Kidney (tissue), 22 donors: Measurements from ENCODE around the gene TIMP1. TPM values are rescaled to one million over a fixed set of nuclear protein-coding genes. Genes with fewer than 3 reads are reported as not detected.

Experiments
- DNase-seq, 5 donors: peaks; one replicate each; pipeline ENCODE4 v3.0.0-alpha.2; 2013 to 2020
- FAIRE-seq: peaks from 2 replicates; lab custom pipeline; 2012; peaks lifted over from hg19 to GRCh38; lab: Jason Lieb, UNC
- H3K27ac ChIP-seq, 2 donors: one replicate each; pipeline ENCODE4 v1.7.0; 2013; ENCODE audit warnings: low read depth in 2 of 2, low read length in 2 of 2, inconsistent platforms in 1 of 2
- H3K27me3 ChIP-seq: one replicate; pipeline ENCODE4 v1.7.1; 2013; ENCODE audit warnings: low read length, inconsistent platforms; ENCODE audit not compliant: control insufficient read depth, insufficient read depth
- H3K36me3 ChIP-seq, 3 donors: one replicate each; pipeline versions ENCODE4 v1.7.0 to v1.7.1; 2013; ENCODE audit warnings: low read length in 3 of 3, control low read depth in 1 of 3, inconsistent platforms in 1 of 3; ENCODE audit not compliant: insufficient read depth in 3 of 3, control insufficient read depth in 2 of 3
- H3K4me1 ChIP-seq, 3 donors: one replicate each; pipeline versions ENCODE4 v1.7.0 to v1.7.1; 2013; ENCODE audit warnings: low read length in 3 of 3, inconsistent platforms in 1 of 3, low read depth in 1 of 3; ENCODE audit not compliant: control insufficient read depth in 2 of 3, insufficient read depth in 2 of 3
- H3K4me3 ChIP-seq, 3 donors: one replicate each; pipeline versions ENCODE4 v1.7.0 to v1.8.1; 2013; ENCODE audit warnings: low read length in 3 of 3, control low read depth in 1 of 3, inconsistent platforms in 1 of 3
- H3K9ac ChIP-seq, 3 donors: one replicate each; pipeline versions ENCODE4 v1.7.0 to v1.7.1; 2013; ENCODE audit warnings: low read length in 3 of 3, control low read depth in 1 of 3, inconsistent platforms in 1 of 3
- H3K9me3 ChIP-seq, 3 donors: one replicate each; pipeline versions ENCODE4 v1.7.0 to v1.7.1; 2013; ENCODE audit warnings: low read length in 3 of 3, control low read depth in 1 of 3, inconsistent platforms in 1 of 3; ENCODE audit not compliant: control insufficient read depth in 2 of 3, insufficient read depth in 1 of 3
- intact Hi-C: fragments of 100-400 bp; cut with DNase I; formaldehyde crosslinking; loops from one replicate; pipeline ENCODE4 v1.11.1; 2022
- long read RNA-seq, 10 donors: library from polyadenylated mRNA in 1 of 10; unstranded in 1 of 10; transcript quantifications; one replicate each; pipeline ENCODE4 v2.0.0 and lab custom pipeline, GENCODE V29; 2021 to 2026
- polyA plus RNA-seq: library from polyadenylated mRNA; stranded (reverse); fragments of 350-450 nt; fragmentation: Illumina TruSeq; extraction: RNeasy Lipid Tissue Mini Kit (QIAGEN cat#74804); gene quantifications from one replicate; pipeline ENCODE4 v1.2.3, GENCODE V29; 2014; ENCODE audit warnings: low read depth, low replicate concordance; ENCODE audit not compliant: insufficient read depth
- total RNA-seq: library from RNA; stranded (reverse); fragmentation: NEBNext Ultra II Directional; extraction: Animal tissue kit (Norgen Biotek cat#: 25700); gene quantifications from one replicate; pipeline ENCODE4 v1.2.1, GENCODE V29; 2021
- TF ChIP-seq, protein P1 (sequence below): IDR thresholded peaks from 3 replicates; pipeline ENCODE4 v1.5.1; 2012; ENCODE audit warnings: mild to moderate bottlenecking, moderate library complexity, borderline replicate concordance; ENCODE audit not compliant: insufficient read depth; ENCODE audit errors: extremely low read depth
- donor health status: control.
- donor health status: control.
- donor health status: control.
- donor health status: control.
- donor health status: control.
- donor health status: DM: yes; HTN: yes; CAD: no.
- donor health status: Normal renal cell carcinoma (clear cell type).

The TIMP1 gene
- total RNA-seq (551 TPM), polyA plus RNA-seq (382 TPM)
- long read RNA-seq, donor 1, transcript TIMP1-201 (6 exons, 892 nt): major isoform, 47 of 73 reads
- long read RNA-seq, donor 1, partial matches to known transcripts: 23 of 73 reads
- long read RNA-seq, donor 1, other reads (novel, unspliced or antisense): 0 of 73 reads
- long read RNA-seq, donor 2, transcript TIMP1-201 (6 exons, 892 nt): major isoform, 32 of 36 reads
- long read RNA-seq, donor 2, partial matches to known transcripts: 0 of 36 reads
- long read RNA-seq, donor 2, other reads (novel, unspliced or antisense): 0 of 36 reads
- long read RNA-seq, donor 3, transcript TIMP1-201 (6 exons, 892 nt): major isoform, 40 of 51 reads
- long read RNA-seq, donor 3, partial matches to known transcripts: 7 of 51 reads
- long read RNA-seq, donor 3, other reads (novel, unspliced or antisense): 0 of 51 reads
- long read RNA-seq, donor 4, transcript TIMP1-201 (6 exons, 892 nt): major isoform, 19 of 20 reads
- long read RNA-seq, donor 4, partial matches to known transcripts: 0 of 20 reads
- long read RNA-seq, donor 4, other reads (novel, unspliced or antisense): 0 of 20 reads
- long read RNA-seq, donor 5, partial matches to known transcripts: 0 of 2 reads
- long read RNA-seq, donor 5, other reads (novel, unspliced or antisense): 0 of 2 reads
- long read RNA-seq, donor 6, transcript TIMP1-201 (6 exons, 892 nt): major isoform, 61 of 96 reads
- long read RNA-seq, donor 6, transcript TIMP1-204 (2 exons, 595 nt): minor isoform, 6 of 96 reads
- long read RNA-seq, donor 6, partial matches to known transcripts: 28 of 96 reads
- long read RNA-seq, donor 6, other reads (novel, unspliced or antisense): 0 of 96 reads
- long read RNA-seq, donor 7, transcript TIMP1-201 (6 exons, 892 nt): major isoform, 173 of 192 reads
- long read RNA-seq, donor 7, partial matches to known transcripts: 14 of 192 reads
- long read RNA-seq, donor 7, other reads (novel, unspliced or antisense): 2 of 192 reads
- long read RNA-seq, donor 8, transcript TIMP1-201 (6 exons, 892 nt): major isoform, 44 of 59 reads
- long read RNA-seq, donor 8, partial matches to known transcripts: 9 of 59 reads
- long read RNA-seq, donor 8, other reads (novel, unspliced or antisense): 0 of 59 reads
- long read RNA-seq, donor 9, transcript TIMP1-201 (6 exons, 892 nt): major isoform, 20 of 28 reads
- long read RNA-seq, donor 9, partial matches to known transcripts: 6 of 28 reads
- long read RNA-seq, donor 9, other reads (novel, unspliced or antisense): 0 of 28 reads
- long read RNA-seq, donor 10, transcript TIMP1-201 (6 exons, 892 nt): major isoform, 27 of 40 reads
- long read RNA-seq, donor 10, partial matches to known transcripts: 8 of 40 reads
- long read RNA-seq, donor 10, other reads (novel, unspliced or antisense): 0 of 40 reads

DNA sequence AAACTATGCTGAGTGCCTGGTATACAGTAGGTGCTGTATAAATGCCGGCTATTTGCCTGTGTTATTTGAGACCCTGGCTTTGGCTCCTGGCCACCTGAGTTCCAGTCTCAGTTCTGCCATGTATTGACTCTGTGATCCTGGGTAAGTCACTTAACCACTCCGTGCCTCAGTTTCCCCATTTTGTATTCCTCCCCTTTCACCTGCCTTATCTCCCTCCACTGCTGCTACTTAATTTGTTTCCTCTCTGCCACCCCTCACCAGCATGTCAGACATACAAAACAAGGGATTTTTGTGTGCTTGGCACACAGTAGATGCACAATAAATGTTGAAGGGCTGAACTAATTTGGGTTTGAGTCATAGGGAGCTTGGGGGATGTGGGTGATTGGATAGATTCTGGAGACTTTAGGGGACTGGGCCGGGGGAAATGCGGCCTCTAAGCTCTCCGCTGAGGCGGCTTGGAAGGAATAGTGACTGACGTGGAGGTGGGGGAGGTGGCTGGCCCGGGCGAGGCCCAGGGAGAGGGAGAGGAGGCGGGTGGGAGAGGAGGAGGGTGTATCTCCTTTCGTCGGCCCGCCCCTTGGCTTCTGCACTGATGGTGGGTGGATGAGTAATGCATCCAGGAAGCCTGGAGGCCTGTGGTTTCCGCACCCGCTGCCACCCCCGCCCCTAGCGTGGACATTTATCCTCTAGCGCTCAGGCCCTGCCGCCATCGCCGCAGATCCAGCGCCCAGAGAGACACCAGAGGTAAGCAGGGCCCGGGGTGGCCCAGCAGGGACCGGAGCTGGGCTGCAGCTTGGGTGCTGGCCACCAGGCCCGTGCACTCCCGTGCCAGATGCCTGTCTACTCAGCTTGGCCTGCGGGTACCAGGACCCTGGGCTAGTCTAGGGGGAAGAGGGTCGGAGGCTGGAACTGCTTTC is at the start of gene TIMP1:
TSS of gene TIMP1 (plus strand) at position 706 of the 917 bp plus-strand sequence. CDS start 980 bp downstream, outside the sequence.
- H3K36me3 ChIP-seq: no peaks in the 10 kb centered on the region

GRCh38 chrX:47539860-47540259 is 42.4 kb upstream of the TIMP1 start:
- Histone ChIP-seq H3K27me3 (no peaks in the 10 kb centered on the region), H3K9me3 (no peaks in the 10 kb centered on the region), H3K9ac (no peak overlapping the region), H3K36me3 (no peaks in the 10 kb centered on the region), H3K27ac (peak overlapping the region in 1 of 2 donors; percentile 47), H3K4me3 (no peak overlapping the region), H3K4me1 (peaks cover 0 to 3% (median 0%) of the 10 kb centered on the region in 3 donors)
- no peak for FAIRE-seq
- TF ChIP-seq, protein P1, sequence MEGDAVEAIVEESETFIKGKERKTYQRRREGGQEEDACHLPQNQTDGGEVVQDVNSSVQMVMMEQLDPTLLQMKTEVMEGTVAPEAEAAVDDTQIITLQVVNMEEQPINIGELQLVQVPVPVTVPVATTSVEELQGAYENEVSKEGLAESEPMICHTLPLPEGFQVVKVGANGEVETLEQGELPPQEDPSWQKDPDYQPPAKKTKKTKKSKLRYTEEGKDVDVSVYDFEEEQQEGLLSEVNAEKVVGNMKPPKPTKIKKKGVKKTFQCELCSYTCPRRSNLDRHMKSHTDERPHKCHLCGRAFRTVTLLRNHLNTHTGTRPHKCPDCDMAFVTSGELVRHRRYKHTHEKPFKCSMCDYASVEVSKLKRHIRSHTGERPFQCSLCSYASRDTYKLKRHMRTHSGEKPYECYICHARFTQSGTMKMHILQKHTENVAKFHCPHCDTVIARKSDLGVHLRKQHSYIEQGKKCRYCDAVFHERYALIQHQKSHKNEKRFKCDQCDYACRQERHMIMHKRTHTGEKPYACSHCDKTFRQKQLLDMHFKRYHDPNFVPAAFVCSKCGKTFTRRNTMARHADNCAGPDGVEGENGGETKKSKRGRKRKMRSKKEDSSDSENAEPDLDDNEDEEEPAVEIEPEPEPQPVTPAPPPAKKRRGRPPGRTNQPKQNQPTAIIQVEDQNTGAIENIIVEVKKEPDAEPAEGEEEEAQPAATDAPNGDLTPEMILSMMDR: no peak
- peak in 1 of 5 donors; percentile 14 for DNase-seq
- intact Hi-C loops: loop anchor here (10.0 kb wide), 1 partner anchor 925 kb away; no protein-coding TSS in a partner anchor

More for the DNA sequence above, at the start of gene TIMP1:
- Histone ChIP-seq H3K27ac (peak within 1 kb of the TSS in 1 of 2 donors; percentile 63), H3K4me3 (peak within 1 kb of the TSS; percentile 33 to 46 (median 42)), H3K27me3 (no peaks in the 10 kb centered on the region), H3K4me1 (peaks cover 0 to 4% (median 0%) of the 10 kb centered on the region in 3 donors), H3K9me3 (no peaks in the 10 kb centered on the region), H3K9ac (peak within 1 kb of the TSS; percentile 26 to 41 (median 26))
- TF ChIP-seq, protein P1: no peak
- peak; percentile 82 to 96 (median 90) for DNase-seq
- intact Hi-C loops: no loop called here
- no peak for FAIRE-seq
